ENCODE results near the gene ARSB.
"Not testable (repeated sequence)": the region's sequence is repeated elsewhere in the genome, so short reads cannot be mapped to it uniquely, and the experiment has no call there.

Gene ARSB

DNA sequence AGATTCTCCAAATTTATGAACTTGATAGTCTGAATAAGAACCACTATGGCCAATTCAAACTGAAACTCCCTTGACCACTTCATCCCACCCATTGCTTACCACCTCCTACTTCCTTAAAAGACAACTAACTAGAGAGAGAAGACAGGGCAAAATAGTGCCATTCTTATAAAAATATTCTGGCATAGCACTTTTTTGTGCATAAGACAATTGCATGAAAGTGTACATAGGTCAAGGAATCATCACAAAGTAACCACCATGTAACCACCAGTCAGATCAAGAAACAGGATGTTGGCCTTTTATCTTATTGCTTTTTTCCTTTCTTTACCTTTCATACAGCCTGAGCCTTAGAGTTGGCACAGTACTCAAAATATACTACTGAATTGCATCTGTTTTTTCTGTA is 8.1 kb upstream of the ARSB start:
- no peak for DNase-seq

DNA sequence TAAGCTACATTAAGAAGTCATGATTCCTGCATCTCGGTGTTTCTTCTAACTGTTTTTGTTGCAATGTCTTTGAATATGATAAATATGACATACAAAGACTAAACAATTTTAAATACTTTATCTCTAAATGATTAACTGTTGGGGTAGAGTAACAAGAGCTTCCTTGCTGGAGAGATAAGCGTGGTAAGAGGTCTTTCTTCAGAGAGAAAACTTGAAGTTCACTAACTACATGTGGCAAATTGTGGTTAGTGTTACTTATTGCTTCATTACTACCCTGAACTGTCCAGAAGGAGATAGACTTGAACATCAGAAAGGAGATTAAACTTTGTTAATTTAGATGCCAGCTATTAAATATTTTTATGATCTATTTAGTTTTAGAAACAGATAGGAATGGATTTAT is 7.0 kb upstream of the ARSB start:
- no peak for DNase-seq

DNA sequence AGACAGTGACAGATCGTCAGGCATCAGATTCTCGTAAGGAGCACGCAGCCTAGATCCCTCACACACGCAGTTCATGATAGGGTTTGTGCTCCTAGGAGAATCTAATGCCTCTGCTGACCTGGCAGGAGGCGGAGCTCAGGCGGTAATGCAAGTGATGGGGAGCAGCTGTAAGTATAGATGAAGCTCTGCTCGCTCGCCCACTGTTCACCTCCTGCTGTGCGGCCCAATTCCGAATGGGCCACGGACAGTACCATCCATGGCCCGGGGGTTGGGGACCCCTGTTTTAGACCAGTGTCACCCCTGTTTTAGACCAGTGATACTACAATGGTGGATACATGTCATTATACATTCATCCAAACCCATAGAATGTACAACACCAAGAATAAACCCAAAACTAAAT is 4.0 kb upstream of the ARSB start:
- DNase-seq: no peak

DNA sequence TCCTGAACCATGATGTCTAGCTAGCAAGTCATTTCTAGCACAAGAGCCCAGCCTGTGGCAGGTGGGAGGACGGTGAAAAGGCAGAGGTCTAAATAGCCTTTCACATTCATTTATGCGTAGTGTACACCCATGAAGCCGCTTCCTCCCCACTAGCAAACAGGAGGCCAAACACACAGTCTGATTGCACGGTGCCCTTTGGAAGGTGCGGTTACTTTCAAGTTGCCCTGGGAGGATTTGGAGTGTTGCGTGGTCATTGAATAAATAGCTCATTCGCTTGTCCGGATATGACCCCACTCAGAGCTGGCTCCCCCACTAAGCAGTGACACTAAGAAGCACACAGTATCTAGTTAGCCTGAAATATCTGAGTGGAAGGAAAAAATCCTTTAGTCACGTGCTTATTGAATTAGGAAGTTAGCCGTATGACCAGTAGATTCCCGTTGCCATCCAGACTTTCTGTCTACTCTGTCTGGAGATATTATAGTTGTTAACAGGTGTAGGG is 664 bp upstream of the ARSB start:
- no peak for DNase-seq

DNA sequence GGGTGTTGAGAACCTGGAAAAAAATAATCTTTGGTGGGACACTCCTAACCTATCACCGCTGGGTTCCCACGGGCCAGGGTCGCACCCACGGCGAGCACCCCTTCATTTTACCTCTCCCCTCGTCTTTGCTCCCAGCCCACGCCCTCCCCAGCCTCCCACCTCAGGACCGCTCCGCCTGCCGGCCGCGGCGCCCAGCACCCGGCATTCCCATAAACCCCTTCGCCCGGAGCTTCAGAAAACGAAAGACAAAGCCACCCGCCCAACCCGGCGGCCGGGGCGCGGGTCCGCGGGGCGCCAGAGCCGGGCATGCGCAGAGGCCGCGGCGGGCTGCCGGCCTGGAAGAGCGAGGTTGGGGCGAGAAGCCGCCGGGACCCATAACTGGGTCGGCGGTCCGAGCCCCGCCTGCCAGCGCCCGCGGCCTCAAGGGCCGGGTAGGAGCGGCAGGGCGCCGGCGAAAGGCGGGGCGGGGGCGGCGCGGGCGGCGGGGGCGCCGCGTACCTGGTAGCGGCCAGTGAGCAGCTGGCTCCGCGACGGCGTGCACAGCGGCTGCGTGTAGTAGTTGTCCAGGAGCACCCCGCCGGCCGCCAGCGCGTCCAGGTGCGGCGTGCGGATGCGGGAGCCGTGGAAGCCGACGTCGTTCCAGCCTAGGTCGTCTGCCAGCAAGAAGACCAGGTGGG is 533 bp downstream of the ARSB start:
- peak; percentile 72 for DNase-seq

DNA sequence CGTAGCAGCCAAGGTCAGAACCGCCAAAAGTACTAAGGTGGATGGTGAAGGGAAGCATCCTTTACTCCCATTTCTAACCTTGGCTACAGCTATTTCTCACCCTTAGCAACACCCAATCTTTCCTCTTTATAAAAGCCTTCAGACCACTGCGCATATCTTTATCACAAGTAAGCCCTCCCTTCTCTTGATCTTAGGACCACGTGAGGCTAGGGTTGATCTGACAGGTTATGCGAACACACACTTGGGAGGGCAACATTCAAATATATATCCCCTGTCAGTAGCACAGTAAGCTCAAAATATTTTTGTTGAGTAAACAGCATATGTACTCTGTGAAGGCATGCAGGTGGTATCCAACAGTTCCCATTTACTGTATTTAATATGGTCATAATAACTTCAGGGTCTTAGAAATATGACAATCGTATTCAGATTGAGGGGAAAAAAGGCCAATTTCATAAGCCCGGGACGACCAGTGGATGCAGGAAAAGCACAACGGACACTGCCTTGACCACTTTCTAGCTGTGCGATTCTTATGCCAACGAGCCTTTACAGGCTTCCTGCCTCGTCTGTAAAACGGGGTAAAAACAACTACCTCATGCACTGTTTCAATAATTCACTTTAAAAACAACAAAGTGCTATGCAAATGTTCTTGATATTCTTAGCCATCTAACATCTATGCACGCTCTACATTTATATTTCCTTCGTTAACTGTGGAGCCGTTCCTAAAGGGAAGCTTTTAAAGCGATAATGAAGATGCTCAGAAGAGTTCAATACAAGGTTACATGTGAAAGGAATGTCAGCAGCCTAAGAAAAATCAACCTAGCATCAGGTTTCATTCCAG is 1.3 kb downstream of the ARSB start:
- DNase-seq: peak; percentile 56

DNA sequence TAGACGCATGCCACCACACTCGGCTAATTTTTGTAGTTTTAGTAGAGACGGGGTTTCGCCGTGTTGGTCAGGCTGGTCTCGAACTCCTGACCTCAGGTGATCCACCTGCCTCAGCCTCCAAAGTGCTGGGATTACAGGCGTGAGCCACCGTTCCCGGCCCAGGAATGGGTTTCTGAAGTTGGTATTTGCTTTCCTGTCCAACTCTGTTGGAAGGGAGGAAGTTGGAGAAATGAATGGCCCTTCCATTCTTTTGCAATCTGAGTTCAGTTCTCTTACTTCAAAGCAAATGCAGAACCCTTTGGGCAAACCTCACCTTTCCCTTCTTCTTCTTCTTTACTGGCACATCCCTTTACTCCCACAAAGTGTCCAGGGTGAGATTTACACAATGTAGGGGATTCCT is 1.9 kb downstream of the ARSB start:
- not testable (repeated sequence) for DNase-seq

DNA sequence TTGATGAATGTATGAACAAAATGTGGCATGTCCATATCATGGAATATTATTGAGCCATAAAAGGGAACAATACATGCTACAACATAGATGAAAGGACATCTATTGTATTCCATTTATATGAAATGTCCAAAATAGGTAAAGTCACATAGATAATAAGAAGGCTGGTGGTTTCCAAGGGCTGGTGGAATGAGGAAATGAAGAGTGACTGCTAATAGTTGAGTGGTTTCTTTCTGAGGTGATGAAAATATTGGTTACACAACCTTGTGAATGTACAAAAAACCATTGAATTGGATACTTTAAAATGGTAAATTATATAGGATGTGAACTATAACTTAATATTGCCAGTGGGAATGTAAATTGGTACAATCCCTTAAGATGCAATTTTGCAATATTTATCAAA is 5.2 kb downstream of the ARSB start:
- DNase-seq: no peak

DNA sequence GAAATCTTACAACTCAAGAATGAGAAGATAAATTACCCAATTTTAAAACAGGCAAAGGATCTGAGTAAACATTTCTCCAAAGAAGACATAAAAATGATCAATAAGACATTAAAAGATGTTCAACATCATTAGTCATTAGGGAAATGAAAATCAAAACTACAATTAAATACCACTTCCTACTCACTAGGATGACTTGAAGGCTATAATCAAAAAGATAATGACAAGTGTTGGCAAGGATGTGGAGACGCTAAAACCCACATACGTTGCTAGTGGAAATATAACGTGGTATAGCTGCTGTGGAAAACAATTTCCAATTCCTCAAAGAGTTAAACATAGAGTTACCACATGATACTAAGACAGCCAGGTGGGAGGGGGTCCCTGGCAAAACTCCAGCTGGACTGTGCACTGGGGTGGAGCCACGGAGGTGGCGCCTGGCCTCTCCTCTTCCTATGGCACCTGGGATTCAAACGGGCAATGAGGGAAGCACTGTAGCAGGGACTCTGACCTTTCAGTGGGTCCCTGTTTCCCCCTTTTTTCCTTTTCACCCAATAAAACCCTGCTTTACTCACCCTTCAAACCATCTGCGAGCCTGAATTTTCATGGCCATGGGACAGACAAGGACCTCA is 5.9 kb downstream of the ARSB start:
- no peak for DNase-seq

DNA sequence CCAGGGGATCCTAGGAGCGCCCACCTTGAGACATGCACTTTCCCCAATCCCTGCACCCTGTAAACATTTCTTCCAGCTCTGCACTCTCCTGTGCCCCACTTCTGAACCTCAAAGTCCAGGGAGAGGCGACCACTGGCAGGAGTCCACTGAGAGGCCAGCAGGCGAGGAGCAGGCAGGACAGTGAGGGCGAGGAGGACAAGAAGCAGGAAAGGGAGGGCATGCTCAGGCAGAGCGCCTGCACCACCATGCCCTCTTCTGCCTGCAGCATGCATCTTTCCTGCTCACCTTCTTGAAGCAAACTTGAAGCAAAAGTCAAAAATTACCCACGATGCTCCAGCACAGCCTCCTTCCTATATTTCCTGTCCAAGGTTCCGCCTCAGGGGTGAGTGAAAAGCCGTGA is 10.1 kb downstream of the ARSB start:
- no peak for DNase-seq

DNA sequence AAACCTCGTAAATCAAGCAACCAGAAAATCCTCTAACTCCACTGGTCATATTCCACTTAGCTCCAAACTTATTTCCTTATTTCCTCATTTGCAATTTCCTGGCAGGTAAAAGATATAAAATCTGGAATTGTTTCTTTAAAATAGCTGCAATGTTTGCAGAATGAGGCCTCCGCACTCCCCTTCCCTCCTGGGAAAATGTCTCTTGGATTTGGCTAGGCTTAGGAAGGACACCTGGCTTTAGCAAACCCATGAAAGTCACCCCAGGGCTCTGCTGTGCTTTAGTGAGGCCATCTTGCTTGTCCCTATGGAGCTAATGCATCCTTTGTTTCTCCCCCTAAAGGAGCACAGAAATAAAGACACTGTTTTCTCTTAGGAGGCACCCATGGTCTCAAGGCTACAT is 10.5 kb downstream of the ARSB start:
- no peak for DNase-seq

DNA sequence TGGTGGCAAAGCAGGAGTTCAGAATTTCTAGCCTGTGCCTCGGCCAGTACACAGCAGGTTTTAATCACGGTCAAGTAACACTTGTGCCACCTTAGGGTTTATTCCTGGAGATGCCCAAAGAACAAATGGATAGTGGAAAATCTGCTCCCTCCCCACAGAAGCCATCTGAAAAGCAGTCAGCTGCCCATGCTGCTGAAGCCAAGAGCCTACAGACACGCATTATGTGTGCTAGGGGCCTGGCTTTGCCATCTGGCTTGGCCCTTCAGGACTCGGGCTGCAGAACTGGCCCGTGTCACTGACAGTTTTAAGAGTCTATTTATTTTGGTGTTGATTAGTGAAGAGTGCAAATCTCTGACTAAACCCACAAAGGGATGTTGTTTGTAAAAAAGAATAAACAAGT is 11.1 kb downstream of the ARSB start:
- no peak for DNase-seq

DNA sequence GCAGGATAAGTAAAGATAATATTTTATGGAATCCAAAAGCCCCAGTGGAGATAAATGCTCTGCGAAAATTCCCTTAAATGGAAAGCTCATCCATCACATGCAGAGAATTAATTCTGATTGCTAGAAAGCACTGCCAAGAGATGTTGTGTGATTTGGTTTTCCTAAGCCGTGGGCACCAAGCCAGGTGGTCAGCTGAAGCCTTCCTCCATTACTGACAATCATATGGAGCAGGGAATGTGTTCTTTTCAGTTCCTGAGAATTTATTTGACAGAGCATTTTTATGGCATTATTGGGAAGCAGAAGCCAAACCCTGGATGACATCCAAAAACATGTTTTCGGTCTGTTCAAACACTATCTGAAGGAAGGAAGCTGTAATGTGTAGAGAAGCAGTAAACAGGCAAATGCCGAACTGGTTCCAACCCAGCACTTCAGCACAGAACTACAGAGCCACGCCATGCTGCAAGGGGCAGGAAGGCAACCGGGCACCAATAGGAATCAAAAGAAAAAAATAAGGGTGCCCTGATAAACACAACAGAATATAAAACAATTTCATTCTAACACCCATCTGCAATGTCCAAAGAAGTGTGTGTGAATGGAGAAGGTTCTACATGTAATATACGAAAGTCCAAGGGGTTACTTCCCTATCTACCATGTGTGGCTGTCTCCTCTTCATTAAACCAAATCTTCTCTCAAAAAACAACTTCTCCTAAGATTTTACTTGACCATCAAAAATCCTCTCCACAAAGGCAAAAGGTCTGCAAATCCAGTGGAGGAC is 12.3 kb downstream of the ARSB start:
- peak; percentile 5 for DNase-seq

DNA sequence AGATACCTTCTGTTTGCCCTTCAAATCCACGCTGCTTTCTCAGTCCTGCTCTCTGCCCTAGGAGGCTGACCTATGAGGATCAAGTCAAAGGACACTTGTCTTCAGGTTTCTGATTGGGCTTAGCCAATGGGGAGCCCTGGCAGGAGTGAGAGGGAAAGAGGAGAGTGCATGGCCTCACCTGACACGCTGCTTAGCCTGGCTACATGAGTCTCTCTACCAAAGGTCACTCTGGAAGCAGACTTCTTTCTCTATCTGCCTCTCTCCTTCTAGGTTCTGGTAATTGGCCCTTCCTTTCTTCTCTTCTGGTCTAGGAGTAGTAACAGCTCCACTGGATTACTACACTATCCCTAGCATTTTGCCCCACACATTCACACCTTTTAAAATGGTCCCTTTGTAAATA is 13.1 kb downstream of the ARSB start:
- DNase-seq: no peak

DNA sequence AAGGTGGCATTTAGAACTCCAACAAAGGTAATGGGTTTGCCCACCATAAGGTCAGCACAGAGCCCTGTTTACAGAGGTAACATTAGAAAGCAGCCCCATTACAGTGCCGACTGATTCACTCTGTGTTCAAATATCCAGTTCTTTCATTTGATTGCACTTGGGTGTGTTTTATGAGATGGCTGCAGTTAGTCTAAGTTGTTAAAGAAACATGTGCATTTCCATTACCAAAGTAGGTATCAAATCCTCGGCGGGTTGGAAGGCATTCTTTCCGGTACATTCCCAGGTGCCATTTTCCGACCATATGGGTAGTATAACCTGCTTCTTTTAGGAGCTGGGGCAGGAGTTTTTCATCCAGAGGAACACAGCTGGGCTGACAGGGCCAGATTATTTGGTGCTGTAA is 16.3 kb downstream of the ARSB start:
- no peak for DNase-seq

DNA sequence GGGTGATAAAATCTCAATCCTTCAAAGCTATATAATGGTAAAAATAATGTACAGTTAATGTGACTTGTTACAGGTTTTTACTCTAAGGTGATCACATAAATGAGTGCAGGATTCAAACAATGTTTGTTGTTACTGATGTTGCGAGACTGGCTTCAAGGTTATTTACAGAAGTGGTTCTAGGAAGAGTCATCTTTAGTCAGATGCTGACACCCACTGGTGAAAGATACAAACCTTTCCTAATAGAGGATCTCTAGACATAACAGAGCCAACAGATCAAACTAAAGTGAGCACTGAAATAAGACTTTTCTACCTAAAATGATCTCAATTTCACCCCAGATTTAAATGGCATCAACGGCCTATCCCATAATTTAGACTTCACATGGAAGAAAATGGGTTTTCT is 20.2 kb downstream of the ARSB start:
- peak; percentile 43 for DNase-seq

DNA sequence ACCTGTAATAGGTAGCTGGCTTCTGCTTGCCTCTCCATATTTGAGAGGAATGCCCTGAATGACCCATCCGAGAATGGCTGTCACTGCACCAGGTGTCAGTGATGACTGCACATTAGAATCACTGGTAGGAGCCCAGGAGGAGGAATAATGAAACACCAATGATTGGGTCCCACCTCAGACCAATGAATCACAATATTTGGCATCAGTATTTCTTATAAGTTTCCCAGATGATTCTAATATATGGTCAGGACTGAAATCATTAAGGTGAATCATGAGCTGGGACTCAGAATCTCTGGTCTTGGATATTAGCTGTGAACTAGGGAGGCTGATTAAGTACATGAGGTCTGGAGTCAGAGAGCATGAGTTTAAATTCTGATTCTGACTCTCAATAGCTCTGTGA is 23.4 kb downstream of the ARSB start:
- no peak for DNase-seq

DNA sequence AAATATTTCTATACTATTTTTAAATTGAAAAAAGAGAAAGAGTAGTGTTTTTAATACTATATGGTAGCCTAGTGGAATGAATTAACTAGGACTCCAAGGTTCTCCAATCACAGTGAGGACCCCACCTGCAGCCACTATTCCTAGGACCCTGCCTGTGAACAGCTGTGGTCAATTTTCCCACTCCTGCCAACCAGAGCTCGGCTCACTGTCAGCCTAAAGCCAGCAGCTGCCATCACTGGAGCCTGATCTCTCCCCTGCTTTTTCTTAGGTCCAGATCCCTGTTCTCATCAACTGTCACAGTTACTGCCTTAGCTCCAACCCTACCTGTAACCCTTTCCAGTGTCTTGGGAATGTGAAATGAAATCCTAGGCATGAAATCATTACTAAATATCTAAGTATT is 25.3 kb downstream of the ARSB start:
- DNase-seq: no peak

DNA sequence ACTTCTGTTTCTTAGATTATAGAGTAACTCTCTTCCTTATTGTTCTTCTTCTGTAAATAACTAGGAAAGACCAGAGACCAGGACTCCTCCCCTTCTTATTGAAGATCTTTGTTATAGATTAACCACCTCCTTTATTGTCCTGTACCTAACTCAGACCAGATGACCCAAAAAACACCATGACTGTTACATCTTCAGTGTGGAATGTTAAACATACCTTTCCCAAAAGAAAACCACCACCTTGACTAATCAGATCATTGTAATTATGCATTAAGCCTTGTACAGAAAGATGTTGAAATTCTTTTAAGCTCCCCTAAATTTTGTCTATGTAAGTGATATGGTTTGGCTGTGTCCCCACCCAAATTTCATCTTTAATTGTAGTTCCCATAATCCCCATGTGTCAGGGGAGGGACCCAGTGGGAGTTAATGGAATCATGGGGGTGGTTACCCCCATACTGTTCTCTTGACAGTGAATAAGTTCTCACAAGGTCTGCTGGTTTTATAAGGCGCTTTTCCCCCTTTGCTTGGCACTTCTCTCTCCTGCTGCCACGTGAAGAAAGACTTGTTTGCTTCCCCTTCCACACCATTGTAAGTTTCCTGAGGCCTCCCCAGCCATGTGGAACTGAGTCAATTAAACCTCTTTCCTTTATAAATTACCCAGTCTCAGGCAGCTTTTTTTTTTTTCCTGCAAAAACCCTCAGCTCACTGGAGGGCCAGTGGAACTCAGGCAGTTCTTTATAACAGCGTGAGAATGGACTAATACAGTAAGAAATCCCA is 26.3 kb downstream of the ARSB start:
- no peak for DNase-seq

DNA sequence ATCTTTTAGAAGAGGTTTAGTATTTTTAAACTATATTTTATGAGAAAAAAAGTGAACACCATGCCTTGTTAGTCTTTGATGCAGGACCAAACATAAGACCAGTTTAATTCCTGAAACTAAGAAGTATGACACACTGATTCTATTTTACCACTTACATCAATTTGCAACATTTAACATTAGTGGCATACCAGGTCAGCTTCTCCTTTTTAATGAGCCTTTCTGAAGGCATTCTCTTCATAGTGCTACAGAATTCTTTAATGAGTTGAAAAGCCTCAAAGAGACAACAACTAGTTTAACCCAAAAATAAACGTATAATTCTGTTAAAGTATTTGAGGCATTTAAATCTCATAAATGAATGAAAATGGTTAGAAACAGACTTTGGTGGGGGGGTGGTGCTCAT is 28.2 kb downstream of the ARSB start:
- DNase-seq: no peak

DNA sequence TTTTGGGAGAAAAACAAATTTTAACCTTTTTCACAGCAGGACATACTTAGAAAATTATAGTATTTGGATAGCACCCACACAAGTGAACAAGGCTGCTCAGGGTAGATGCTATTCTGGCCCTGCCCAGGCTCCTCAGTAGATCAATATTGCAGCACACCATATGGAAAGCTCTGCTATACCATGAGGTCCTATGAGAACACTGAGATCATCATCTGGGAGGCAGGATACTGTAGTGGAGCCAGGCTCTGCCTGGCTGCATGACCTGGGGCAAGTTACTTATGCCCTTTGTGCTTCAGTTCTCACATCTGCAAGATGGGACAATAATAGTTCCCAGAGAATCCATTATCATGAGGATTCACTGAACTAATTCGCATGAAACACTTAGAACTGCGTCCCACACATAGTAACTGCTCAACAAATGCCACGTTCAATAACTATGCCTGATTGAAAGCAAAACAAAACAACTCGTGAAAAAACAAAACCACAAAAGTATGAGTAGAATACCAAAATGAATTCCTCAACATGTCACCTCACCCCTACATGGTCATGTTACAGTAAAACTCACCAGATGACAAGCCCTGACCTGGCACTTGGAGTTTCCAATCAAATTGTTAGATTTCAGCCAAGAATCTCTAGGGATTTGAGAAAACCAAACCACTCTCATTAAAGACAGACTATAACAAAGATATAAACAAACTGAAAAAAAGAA is 31.9 kb downstream of the ARSB start:
- no peak for DNase-seq

DNA sequence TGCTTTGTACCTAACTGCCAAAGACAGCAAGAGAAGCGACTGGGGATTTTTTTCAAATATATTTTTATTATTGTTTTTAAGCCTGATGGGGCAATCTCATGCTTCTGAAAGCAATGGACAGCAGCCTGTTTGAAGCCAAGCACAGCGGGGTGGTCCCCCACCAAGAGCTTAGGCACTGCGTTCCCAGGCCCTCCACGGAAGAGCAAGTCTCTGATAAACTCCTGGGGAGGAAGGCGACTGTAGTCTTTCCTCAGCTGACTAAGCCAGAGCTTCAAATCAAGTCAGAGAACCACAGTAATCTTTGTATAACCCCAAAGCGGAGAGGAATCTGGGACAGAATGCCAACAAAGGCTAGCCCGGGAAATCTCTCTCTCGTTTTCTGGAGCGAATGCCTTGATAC is 54.4 kb downstream of the ARSB start:
- no peak for DNase-seq

Measured in NCI-H2171 treated with DMSO at 0.1 percent for 48 hours (cell line).